Neutrophil (primary cell): Measurements from ENCODE around the gene PRKN.

Source experiments
- H3K27ac ChIP-seq: fragments of 200-600 bp; sonication (generic); 2 replicates; pipeline ENCODE4 v1.5.1; 2016; ENCODE audit warnings: mild to moderate bottlenecking, moderate library complexity
- H3K27me3 ChIP-seq: fragments of 200-600 bp; sonication (generic); 2 replicates; pipeline ENCODE4 v1.6.0; 2016; ENCODE audit warnings: mild to moderate bottlenecking
- H3K36me3 ChIP-seq: fragments of 200-600 bp; sonication (generic); 2 replicates; pipeline ENCODE4 v1.5.1; 2017
- H3K4me1 ChIP-seq, 2 experiments: fragments of 200-600 bp in 1 of 2; sonication (generic) in 1 of 2; 1 replicate in 1 of 2; 2 replicates in 1 of 2; pipeline versions ENCODE4 v1.5.1 to v1.6.1; 2013 to 2016; ENCODE audit warnings: low read depth in 1 of 2, low read length in 1 of 2, mild to moderate bottlenecking in 1 of 2, moderate library complexity in 1 of 2; ENCODE audit not compliant: control insufficient read depth in 1 of 2, insufficient read depth in 1 of 2
- H3K4me3 ChIP-seq, 2 experiments: fragments of 200-600 bp in 1 of 2; sonication (generic) in 1 of 2; 1 replicate in 1 of 2; 2 replicates in 1 of 2; pipeline ENCODE4 v1.5.1; 2013 to 2016; ENCODE audit warnings: low read depth in 1 of 2, low read length in 1 of 2, mild to moderate bottlenecking in 1 of 2, moderate library complexity in 1 of 2
- H3K9me3 ChIP-seq: fragments of 200-600 bp; sonication (generic); 2 replicates; pipeline ENCODE4 v1.5.1; 2016
- TF ChIP-seq, protein P1 (sequence below): fragments of 200-600 bp; sonication (generic); IDR thresholded peaks from 2 replicates; pipeline ENCODE4 v1.5.1; 2016; ENCODE audit warnings: antibody characterized with exemption

PRKN gene

DNA sequence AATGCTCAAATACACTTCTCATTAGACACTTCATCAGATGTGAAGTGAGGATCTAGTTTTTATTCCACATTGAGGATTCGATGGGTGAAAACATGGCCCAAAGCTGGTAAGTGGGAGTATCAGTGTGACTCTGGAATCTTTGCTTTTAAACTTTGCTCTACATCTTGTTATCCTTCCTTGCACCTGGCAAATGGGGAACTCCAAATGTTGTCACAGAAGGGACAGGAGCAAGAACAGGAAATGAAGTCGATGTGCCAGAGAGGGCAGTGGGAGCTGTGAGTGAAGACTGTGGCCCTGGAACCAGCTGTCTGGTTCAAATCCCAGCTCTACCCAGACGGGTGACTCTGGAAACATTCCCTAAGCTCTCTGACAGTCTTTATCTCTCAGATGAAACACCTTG, 1367.0 kb downstream of the PRKN start:
- no peak overlapping the region for H3K4me3 ChIP-seq
- TF ChIP-seq, protein P1, sequence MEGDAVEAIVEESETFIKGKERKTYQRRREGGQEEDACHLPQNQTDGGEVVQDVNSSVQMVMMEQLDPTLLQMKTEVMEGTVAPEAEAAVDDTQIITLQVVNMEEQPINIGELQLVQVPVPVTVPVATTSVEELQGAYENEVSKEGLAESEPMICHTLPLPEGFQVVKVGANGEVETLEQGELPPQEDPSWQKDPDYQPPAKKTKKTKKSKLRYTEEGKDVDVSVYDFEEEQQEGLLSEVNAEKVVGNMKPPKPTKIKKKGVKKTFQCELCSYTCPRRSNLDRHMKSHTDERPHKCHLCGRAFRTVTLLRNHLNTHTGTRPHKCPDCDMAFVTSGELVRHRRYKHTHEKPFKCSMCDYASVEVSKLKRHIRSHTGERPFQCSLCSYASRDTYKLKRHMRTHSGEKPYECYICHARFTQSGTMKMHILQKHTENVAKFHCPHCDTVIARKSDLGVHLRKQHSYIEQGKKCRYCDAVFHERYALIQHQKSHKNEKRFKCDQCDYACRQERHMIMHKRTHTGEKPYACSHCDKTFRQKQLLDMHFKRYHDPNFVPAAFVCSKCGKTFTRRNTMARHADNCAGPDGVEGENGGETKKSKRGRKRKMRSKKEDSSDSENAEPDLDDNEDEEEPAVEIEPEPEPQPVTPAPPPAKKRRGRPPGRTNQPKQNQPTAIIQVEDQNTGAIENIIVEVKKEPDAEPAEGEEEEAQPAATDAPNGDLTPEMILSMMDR: no peak
- no peaks in the 10 kb centered on the region for H3K36me3 ChIP-seq
- H3K4me1 ChIP-seq: peaks cover 10 to 17% of the 10 kb centered on the region in 2 experiments
- H3K27ac ChIP-seq: no peak overlapping the region
- H3K27me3 ChIP-seq: no peaks in the 10 kb centered on the region
- H3K9me3 ChIP-seq: no peaks in the 10 kb centered on the region

GRCh38 chr6:161359618-161359945, 1368.0 kb downstream of the PRKN start:
- TF ChIP-seq, protein P1: no peak
- no peak overlapping the region for H3K4me3 ChIP-seq

GRCh38 chr6:161356167-161356854, 1371.3 kb downstream of the PRKN start:
- TF ChIP-seq, protein P1: no peak
- no peaks in the 10 kb centered on the region for H3K36me3 ChIP-seq
- H3K4me3 ChIP-seq: peak overlapping the region; percentile 41
- peaks cover 10 to 18% of the 10 kb centered on the region in 2 experiments for H3K4me1 ChIP-seq
- peak overlapping the region; percentile 83 for H3K27ac ChIP-seq
- H3K9me3 ChIP-seq: no peaks in the 10 kb centered on the region
- H3K27me3 ChIP-seq: no peaks in the 10 kb centered on the region

More at GRCh38 chr6:161359618-161359945, 1368.0 kb downstream of the PRKN start:
- H3K27ac ChIP-seq: no peak overlapping the region
- H3K27me3 ChIP-seq: no peaks in the 10 kb centered on the region
- peaks cover 10 to 18% of the 10 kb centered on the region in 2 experiments for H3K4me1 ChIP-seq
- no peaks in the 10 kb centered on the region for H3K36me3 ChIP-seq
- H3K9me3 ChIP-seq: no peaks in the 10 kb centered on the region

DNA sequence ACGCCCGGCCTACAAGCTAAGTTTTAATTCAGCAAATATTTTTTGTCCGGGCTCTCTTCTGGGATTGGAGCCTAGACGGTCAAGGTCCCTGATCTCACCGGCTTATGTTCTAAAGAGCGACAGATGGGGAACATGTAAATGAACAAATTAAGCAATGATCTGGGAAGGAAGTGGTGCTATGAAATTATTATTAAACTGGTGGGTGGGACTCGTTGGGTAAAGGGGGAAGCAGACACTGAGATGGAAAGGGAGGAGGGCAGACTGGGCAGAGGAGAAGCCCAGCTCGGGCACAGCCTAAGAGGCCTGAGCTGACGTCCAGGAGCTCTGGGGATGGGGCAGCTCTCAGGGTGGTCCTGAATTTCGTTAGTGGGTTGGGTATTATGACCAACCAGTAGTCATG, 1371.9 kb downstream of the PRKN start:
- H3K27me3 ChIP-seq: no peaks in the 10 kb centered on the region
- H3K4me1 ChIP-seq: peaks cover 10 to 18% of the 10 kb centered on the region in 2 experiments
- TF ChIP-seq, protein P1: no peak
- H3K9me3 ChIP-seq: no peaks in the 10 kb centered on the region
- H3K27ac ChIP-seq: peak overlapping the region; percentile 83
- peak overlapping the region in 1 of 2 experiments; percentile 41 for H3K4me3 ChIP-seq
- H3K36me3 ChIP-seq: no peaks in the 10 kb centered on the region

- Histone ChIP-seq H3K36me3 (no peaks in the 10 kb centered on the region), H3K27ac (no peak overlapping the region), H3K4me1 (peaks cover 10 to 18% of the 10 kb centered on the region in 2 experiments), H3K27me3 (no peaks in the 10 kb centered on the region), H3K9me3 (no peaks in the 10 kb centered on the region), H3K4me3 (no peak overlapping the region)
- TF ChIP-seq, protein P1: no peak
Observed at GRCh38 chr6:161354956-161355355, 1372.6 kb downstream of the PRKN start.
